Left ventricle myocardium inferior (tissue), 1 donor: ENCODE data around the gene SLC5A2. TPM values are rescaled to one million over a fixed set of nuclear protein-coding genes. Genes with fewer than 3 reads are reported as not detected.
"Not testable (repeated sequence)": the region's sequence is repeated elsewhere in the genome, so short reads cannot be mapped to it uniquely, and the experiment has no call there.

Source experiments
- DNase-seq: peaks from one replicate; pipeline ENCODE4 v3.0.0-alpha.2; 2020
- H3K27ac ChIP-seq: fragments of 200-600 bp; replicated peaks from 2 replicates; pipeline ENCODE4 v1.8.0; 2021
- H3K27me3 ChIP-seq: fragments of 200-600 bp; 2 replicates; pipeline ENCODE4 v1.8.0; 2021; ENCODE audit warnings: low read depth
- H3K36me3 ChIP-seq: fragments of 200-600 bp; 2 replicates; pipeline ENCODE4 v1.8.0; 2021
- H3K4me1 ChIP-seq: fragments of 200-600 bp; 2 replicates; pipeline ENCODE4 v1.8.0; 2021
- H3K4me3 ChIP-seq: fragments of 200-600 bp; 2 replicates; pipeline ENCODE4 v1.8.0; 2021; ENCODE audit warnings: mild to moderate bottlenecking, moderate library complexity
- H3K9me3 ChIP-seq: fragments of 200-600 bp; replicated peaks from 2 replicates; pipeline ENCODE4 v1.8.0; 2021
- CTCF ChIP-seq: fragments of 200-600 bp; IDR thresholded peaks from 2 replicates; pipeline ENCODE4 v1.8.0; 2021; ENCODE audit warnings: antibody characterized with exemption, mild to moderate bottlenecking, borderline replicate concordance
- intact Hi-C: fragments of 100-400 bp; cut with micrococcal nuclease; formaldehyde crosslinking; loops from one replicate; pipeline ENCODE4 v1.11.0; 2022
- total RNA-seq: library from RNA; stranded (reverse); fragmentation: NEBNext Ultra II Directional; extraction: Animal tissue kit (Norgen Biotek cat#: 25700); gene quantifications from one replicate; pipeline ENCODE4 v1.2.1, GENCODE V29; 2021
- donor health status: DM: no; HTN: yes; CAD: no; lungs with severe emphysema.

The SLC5A2 gene
- total RNA-seq, 1 donor from 2014 or later = not detected

GRCh38 chr16:31499928-31500327 lies 17.0 kb downstream of the SLC5A2 start:
- Histone ChIP-seq H3K27me3 (no peaks in the 10 kb centered on the region), H3K27ac (no peak overlapping the region), H3K36me3 (peaks cover 57% of the 10 kb centered on the region), H3K4me3 (no peak overlapping the region), H3K9me3 (no peaks in the 10 kb centered on the region), H3K4me1 (peaks cover 35% of the 10 kb centered on the region)
- no peak for DNase-seq
- intact Hi-C loops = no loop called here
- TF ChIP-seq CTCF = no peak

- intact Hi-C loops = no loop called here
- no peak overlapping the region for H3K4me3 ChIP-seq
- no peak overlapping the region for H3K27ac ChIP-seq
- DNase-seq = no peak
- peaks cover 51% of the 10 kb centered on the region for H3K36me3 ChIP-seq
- TF ChIP-seq CTCF = no peak
- no peaks in the 10 kb centered on the region for H3K27me3 ChIP-seq
- H3K9me3 ChIP-seq = no peaks in the 10 kb centered on the region
- H3K4me1 ChIP-seq = peaks cover 49% of the 10 kb centered on the region
Measured at GRCh38 chr16:31501226-31501965, 18.5 kb downstream of the SLC5A2 start.

GRCh38 chr16:31501966-31502348 lies 19.0 kb downstream of the SLC5A2 start:
- H3K4me1 ChIP-seq = peaks cover 55% of the 10 kb centered on the region
- no peak for TF ChIP-seq CTCF
- no peaks in the 10 kb centered on the region for H3K9me3 ChIP-seq
- H3K27me3 ChIP-seq = no peaks in the 10 kb centered on the region
- no peak overlapping the region for H3K27ac ChIP-seq
- H3K4me3 ChIP-seq = no peak overlapping the region
- intact Hi-C loops = no loop called here
- DNase-seq = no peak
- peaks cover 48% of the 10 kb centered on the region for H3K36me3 ChIP-seq

GRCh38 chr16:31502981-31503380 lies 20.1 kb downstream of the SLC5A2 start:
- H3K27me3 ChIP-seq = no peaks in the 10 kb centered on the region
- no peak overlapping the region for H3K4me3 ChIP-seq
- TF ChIP-seq CTCF = no peak
- no peaks in the 10 kb centered on the region for H3K9me3 ChIP-seq
- intact Hi-C loops = no loop called here
- H3K27ac ChIP-seq = peak overlapping the region; percentile 59
- H3K36me3 ChIP-seq = peaks cover 38% of the 10 kb centered on the region
- no peak for DNase-seq
- peaks cover 65% of the 10 kb centered on the region for H3K4me1 ChIP-seq

GRCh38 chr16:31503555-31503954 lies 20.6 kb downstream of the SLC5A2 start:
- Histone ChIP-seq H3K27ac (peak overlapping the region; percentile 59), H3K36me3 (peaks cover 32% of the 10 kb centered on the region), H3K4me1 (peaks cover 71% of the 10 kb centered on the region)
- H3K27me3 ChIP-seq, H3K9me3 ChIP-seq, DNase-seq, intact Hi-C loops, H3K4me3 ChIP-seq: not testable (repeated sequence)

- TF ChIP-seq CTCF = no peak
- peaks cover 77% of the 10 kb centered on the region for H3K4me1 ChIP-seq
- peak overlapping the region; percentile 59 for H3K27ac ChIP-seq
- H3K36me3 ChIP-seq = peaks cover 26% of the 10 kb centered on the region
- no peaks in the 10 kb centered on the region for H3K9me3 ChIP-seq
- no peak for DNase-seq
- H3K27me3 ChIP-seq = no peaks in the 10 kb centered on the region
- no peak overlapping the region for H3K4me3 ChIP-seq
- intact Hi-C loops = no loop called here
Measured at GRCh38 chr16:31504159-31504558, 21.2 kb downstream of the SLC5A2 start.
